GM12878 (cell line): Measurements from ENCODE around the gene HAVCR1. TPM values are rescaled to one million over a fixed set of nuclear protein-coding genes. Genes with fewer than 3 reads are reported as not detected.

Experiments used
- ATAC-seq: fragments of 200-7000 bp; cut with Tn5 transposase; 3 replicates; pipeline ENCODE4 v1.9.1; 2020; ENCODE audit warnings: mild to moderate bottlenecking, moderate library complexity
- BruUV-seq: library from RNA; stranded (reverse); fragments of 400-500 nt; replicated peaks from 2 replicates; lab custom pipeline; 2021; lab: Mats Ljungman, UMichigan
- CTCF ChIA-PET: fragments of 300-600 bp; sonication (Branson Sonifier 250); formaldehyde crosslinking; extraction: SDS; loops from one replicate; lab custom pipeline; 2021; ENCODE audit warnings: inconsistent platforms; lab: Yijun Ruan, JAX
- POLR2A ChIA-PET: fragments of 350-600 bp; formaldehyde crosslinking; extraction: SDS; loops from one replicate; lab custom pipeline; 2021; ENCODE audit warnings: inconsistent platforms; lab: Charles Lee
- RAD21 ChIA-PET: fragments of 300-600 bp; sonication (Branson Sonifier 250); formaldehyde crosslinking; loops from one replicate; lab custom pipeline; 2023; ENCODE audit warnings: antibody characterized with exemption; ENCODE audit not compliant: unreplicated experiment; lab: Charles Lee
- SMC1A ChIA-PET: fragments of 300-600 bp; sonication (Branson Sonifier 250); formaldehyde crosslinking; loops from one replicate; lab custom pipeline; 2023; ENCODE audit not compliant: unreplicated experiment, uncharacterized antibody; lab: Charles Lee
- DNase-seq: peaks from one replicate; pipeline ENCODE4 v3.0.0-alpha.2; 2011; ENCODE audit warnings: low read depth, low spot score
- FAIRE-seq: peaks from 3 replicates; lab custom pipeline; 2011; peaks lifted over from hg19 to GRCh38; lab: Jason Lieb, UNC
- H2AFZ ChIP-seq: 2 replicates; pipeline ENCODE4 v1.6.0; 2011; ENCODE audit warnings: low read depth, low read length, control low read depth; ENCODE audit not compliant: control insufficient read depth
- H3K27ac ChIP-seq: 2 replicates; pipeline ENCODE4 v1.5.1; 2011; ENCODE audit warnings: control low read depth; ENCODE audit not compliant: control insufficient read depth, insufficient read depth
- H3K27me3 ChIP-seq, 2 experiments: replicated peaks in 1 of 2; 2 replicates each; pipeline versions ENCODE4 v1.6.0 to v1.6.1; 2011; ENCODE audit warnings: low read length in 1 of 2; ENCODE audit not compliant: control insufficient read depth in 2 of 2, insufficient read depth in 2 of 2
- H3K36me3 ChIP-seq, 2 experiments: 2 replicates each; pipeline ENCODE4 v1.5.1; 2011; ENCODE audit warnings: low read length in 1 of 2; ENCODE audit not compliant: control insufficient read depth in 2 of 2, insufficient read depth in 2 of 2
- H3K4me1 ChIP-seq: 2 replicates; pipeline ENCODE4 v1.6.1; 2011; ENCODE audit warnings: mild to moderate bottlenecking, low read length, moderate library complexity, mixed read lengths; ENCODE audit not compliant: control insufficient read depth, insufficient read depth
- H3K4me2 ChIP-seq: 2 replicates; pipeline ENCODE4 v1.6.0; 2011; ENCODE audit warnings: control low read depth; ENCODE audit not compliant: control insufficient read depth, insufficient read depth
- H3K4me3 ChIP-seq: fragments of 200-600 bp; sonication (generic); 2 replicates; pipeline ENCODE4 v1.5.1; 2016
- H3K79me2 ChIP-seq: 2 replicates; pipeline ENCODE4 v1.6.0; 2011; ENCODE audit warnings: low read length; ENCODE audit not compliant: control insufficient read depth, insufficient read depth
- H3K9ac ChIP-seq: 2 replicates; pipeline ENCODE4 v1.8.0; 2011; ENCODE audit warnings: low read length, control low read depth, mixed read lengths; ENCODE audit not compliant: control insufficient read depth, insufficient read depth
- H3K9me3 ChIP-seq: replicated peaks from 3 replicates; pipeline ENCODE4 v1.5.1; 2011; ENCODE audit warnings: mild to moderate bottlenecking, low read length; ENCODE audit not compliant: control insufficient read depth, insufficient read depth
- H4K20me1 ChIP-seq: 2 replicates; pipeline ENCODE4 v1.6.0; 2011; ENCODE audit not compliant: control insufficient read depth, insufficient read depth
- POLR2A ChIP-seq: IDR thresholded peaks from 2 replicates; pipeline ENCODE4 v1.6.1; 2011; ENCODE audit warnings: low read depth, mild to moderate bottlenecking, low read length
- POLR2AphosphoS2 ChIP-seq: IDR thresholded peaks from 2 replicates; pipeline ENCODE4 v1.6.1; 2011; ENCODE audit warnings: low read depth, mild to moderate bottlenecking, low read length, improper control_type of control experiment, moderate library complexity
- SIN3A ChIP-seq: IDR thresholded peaks from 2 replicates; pipeline ENCODE4 v1.6.1; 2012; ENCODE audit warnings: low read depth, low read length, improper control_type of control experiment
- SMAD5 ChIP-seq: IDR thresholded peaks from 2 replicates; pipeline ENCODE4 v1.6.1; 2016; ENCODE audit warnings: antibody characterized with exemption, low read depth
- SREBF1 ChIP-seq: IDR thresholded peaks from 2 replicates; pipeline ENCODE4 v1.6.1; 2012; ENCODE audit warnings: mild to moderate bottlenecking, low read length
- STAT3 ChIP-seq: IDR thresholded peaks from 2 replicates; pipeline ENCODE4 v1.6.1; 2011; ENCODE audit warnings: low read depth, low read length, improper control_type of control experiment
- USF2 ChIP-seq: IDR thresholded peaks from 2 replicates; pipeline ENCODE4 v1.6.1; 2011; ENCODE audit warnings: low read depth, low read length, improper control_type of control experiment, borderline replicate concordance
- ZBTB11 ChIP-seq: fragments of 450-650 bp; formaldehyde crosslinking; IDR thresholded peaks from 2 replicates; pipeline ENCODE4 v1.5.0; 2022; ENCODE audit warnings: mild to moderate bottlenecking, missing genetic modification characterization
- WGBS: methylation state at CpG from one replicate; pipeline ENCODE4 v1.1.6; 2016; ENCODE audit warnings: low lambda C conversion rate; ENCODE audit not compliant: insufficient replicate concordance, insufficient coverage; ENCODE audit errors: missing lambda C conversion rate; 5-methylcytosine and 5-hydroxymethylcytosine counted together
- in situ Hi-C: fragments of 300-500 bp; cut with MboI; formaldehyde crosslinking; loops from 9 replicates; pipeline ENCODE4 v1.14.3; 2018; ENCODE audit warnings: mixed read lengths
- intact Hi-C: fragments of 100-400 bp; cut with micrococcal nuclease; formaldehyde crosslinking; loops from one replicate; pipeline ENCODE4 v1.14.2; 2022; ENCODE audit not compliant: unreplicated experiment
- polyA plus RNA-seq, 11 experiments: library from polyadenylated mRNA; depleted of rRNA in 4 of 11; unstranded in 6 of 11; stranded (reverse) in 5 of 11; fragments of >200 nt; fragmentation: Nextera tagmentation in 4 of 11; fragmentation: Illumina TruSeq in 1 of 11; extraction: Ambion mirVana in 4 of 11; extraction: Trizol in 1 of 11; gene quantifications; 1 replicate in 1 of 11; 2 replicates in 10 of 11; pipeline versions ENCODE4 v1.2.1 to v1.2.3, GENCODE V29; 2011 to 2016; ENCODE audit warnings: inconsistent platforms in 2 of 11, missing spikeins in 2 of 11, low read depth in 1 of 11
- total RNA-seq, 4 experiments: library from RNA; depleted of rRNA in 3 of 4; stranded (reverse); fragments of >200 nt in 3 of 4; fragmentation: Illumina TruSeq in 1 of 4; extraction: Trizol in 1 of 4; gene quantifications; 2 replicates each; pipeline versions ENCODE4 v1.2.1 to v1.2.3, GENCODE V29; 2013 to 2021

HAVCR1 gene
- total and polyA plus RNA-seq, 10 of the 15 experiments (the other 5 are each of a cell fraction or from before 2014, with no cell fraction given): 0.08 to 0.45 TPM; not detected in 8

- Histone ChIP-seq H3K79me2 (no peaks in the 10 kb centered on the region), H3K4me2 (no peak overlapping the region), H3K27ac (no peak overlapping the region), H3K9ac (no peak overlapping the region), H3K27me3 (no peaks in the 10 kb centered on the region), H3K9me3 (no peaks in the 10 kb centered on the region; the same call in 2 of the 3 replicates), H3K4me3 (no peak overlapping the region), H4K20me1 (no peaks in the 10 kb centered on the region)
- 54% methylated on average over 4 of the region's 4 CpGs for WGBS
- ATAC-seq: no peak
- CTCF ChIA-PET: interaction anchor here (1.3 kb wide), 1 partner anchor 140 kb away, joined by 3 read pairs; no protein-coding TSS in a partner anchor
- TF ChIP-seq POLR2AphosphoS2 (no peak), SMAD5 (no peak), SIN3A (no peak), ZBTB11 (CRISPR knock-in tag) (no peak), SREBF1 (no peak), STAT3 (no peak), POLR2A (no peak), USF2 (no peak)
- TF ChIP-seq, all 136 proteins: peak for 0
- in situ Hi-C loops (no loop called here), intact Hi-C loops (no loop called here)
- H3K36me3 ChIP-seq: no peaks in the 10 kb centered on the region
- H3K4me1 ChIP-seq: no peaks in the 10 kb centered on the region
- H2AFZ ChIP-seq: no peak overlapping the region
- RAD21 ChIA-PET: no interaction called here
- BruUV-seq: no TSS peak
- FAIRE-seq (no peak), DNase-seq (no peak)
- POLR2A ChIA-PET: interaction anchor here (0.6 kb wide), 1 partner anchor 116 kb away, joined by 3 read pairs; no protein-coding TSS in a partner anchor
- SMC1A ChIA-PET: interaction anchor here (0.7 kb wide), 1 partner anchor 1112 kb away, joined by 3 read pairs; no protein-coding TSS in a partner anchor
Measured at GRCh38 chr5:156991714-156992113, 67.2 kb downstream of the HAVCR1 start.
